ENCODE measurements around the gene SLC28A3.

Gene SLC28A3

DNA sequence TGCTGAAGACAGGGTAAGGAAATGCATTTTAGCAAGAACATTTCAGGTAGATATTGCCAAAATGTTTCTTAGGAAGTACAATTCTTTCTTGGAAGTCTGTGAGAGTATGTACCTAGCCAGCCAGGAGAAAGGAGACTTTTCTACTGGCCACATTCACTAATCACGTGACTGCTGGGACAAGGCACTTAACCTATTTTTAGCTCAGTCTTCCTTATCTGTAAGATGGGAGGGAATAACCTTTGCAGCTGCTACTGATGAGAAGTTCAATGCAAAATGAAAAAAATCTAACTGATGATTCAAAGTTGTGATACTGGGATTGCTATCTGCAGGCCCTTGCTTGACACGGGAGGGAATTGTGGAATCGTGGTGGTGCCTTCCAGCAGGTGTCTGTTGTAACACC, 42.6 kb upstream of the SLC28A3 start:
- Histone ChIP-seq H3K4me3 (replicated peaks; ENCODE audit: low read depth, low read length) (no peak overlapping the region), H3K27me3 (replicated peaks; ENCODE audit: control insufficient read depth, insufficient read depth, low read length) (no peaks in the 10 kb centered on the region), H3K36me3 (ENCODE audit: control insufficient read depth, insufficient read depth, low read length) (no peaks in the 10 kb centered on the region)
- no peak for DNase-seq (ENCODE audit: extremely low read depth, insufficient read length)
- TF ChIP-seq, protein P1, sequence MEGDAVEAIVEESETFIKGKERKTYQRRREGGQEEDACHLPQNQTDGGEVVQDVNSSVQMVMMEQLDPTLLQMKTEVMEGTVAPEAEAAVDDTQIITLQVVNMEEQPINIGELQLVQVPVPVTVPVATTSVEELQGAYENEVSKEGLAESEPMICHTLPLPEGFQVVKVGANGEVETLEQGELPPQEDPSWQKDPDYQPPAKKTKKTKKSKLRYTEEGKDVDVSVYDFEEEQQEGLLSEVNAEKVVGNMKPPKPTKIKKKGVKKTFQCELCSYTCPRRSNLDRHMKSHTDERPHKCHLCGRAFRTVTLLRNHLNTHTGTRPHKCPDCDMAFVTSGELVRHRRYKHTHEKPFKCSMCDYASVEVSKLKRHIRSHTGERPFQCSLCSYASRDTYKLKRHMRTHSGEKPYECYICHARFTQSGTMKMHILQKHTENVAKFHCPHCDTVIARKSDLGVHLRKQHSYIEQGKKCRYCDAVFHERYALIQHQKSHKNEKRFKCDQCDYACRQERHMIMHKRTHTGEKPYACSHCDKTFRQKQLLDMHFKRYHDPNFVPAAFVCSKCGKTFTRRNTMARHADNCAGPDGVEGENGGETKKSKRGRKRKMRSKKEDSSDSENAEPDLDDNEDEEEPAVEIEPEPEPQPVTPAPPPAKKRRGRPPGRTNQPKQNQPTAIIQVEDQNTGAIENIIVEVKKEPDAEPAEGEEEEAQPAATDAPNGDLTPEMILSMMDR (IDR thresholded peaks at IDR 0.05; ENCODE audit: insufficient read depth, low read length, poor library complexity, severe bottlenecking), result no peak

DNA sequence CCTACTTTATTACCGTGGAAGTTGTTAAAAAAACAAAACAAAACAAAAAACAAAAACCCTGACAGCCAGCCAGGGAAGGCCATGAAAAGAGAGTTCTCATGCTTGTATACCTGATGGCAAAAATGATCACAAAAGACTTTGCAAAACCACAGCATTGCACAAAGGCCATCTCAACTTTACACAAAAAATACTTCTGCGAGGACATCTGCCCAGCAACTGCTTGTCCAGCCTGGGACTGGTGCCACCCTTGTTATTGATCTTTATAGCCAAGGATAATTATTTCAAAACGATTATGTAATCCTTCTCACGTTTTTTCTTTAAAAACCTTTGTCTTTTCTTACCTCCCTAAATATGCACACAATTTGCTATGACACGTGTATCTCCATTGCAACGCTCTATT, 42.2 kb upstream of the SLC28A3 start:
- H3K4me3 ChIP-seq (replicated peaks; ENCODE audit: low read depth, low read length), result no peak overlapping the region
- no peak for DNase-seq (ENCODE audit: extremely low read depth, insufficient read length)
- H3K36me3 ChIP-seq (ENCODE audit: control insufficient read depth, insufficient read depth, low read length), result no peaks in the 10 kb centered on the region
- H3K27me3 ChIP-seq (replicated peaks; ENCODE audit: control insufficient read depth, insufficient read depth, low read length), result no peaks in the 10 kb centered on the region
- TF ChIP-seq, protein P1 (IDR thresholded peaks at IDR 0.05; ENCODE audit: insufficient read depth, low read length, poor library complexity, severe bottlenecking), result no peak

DNA sequence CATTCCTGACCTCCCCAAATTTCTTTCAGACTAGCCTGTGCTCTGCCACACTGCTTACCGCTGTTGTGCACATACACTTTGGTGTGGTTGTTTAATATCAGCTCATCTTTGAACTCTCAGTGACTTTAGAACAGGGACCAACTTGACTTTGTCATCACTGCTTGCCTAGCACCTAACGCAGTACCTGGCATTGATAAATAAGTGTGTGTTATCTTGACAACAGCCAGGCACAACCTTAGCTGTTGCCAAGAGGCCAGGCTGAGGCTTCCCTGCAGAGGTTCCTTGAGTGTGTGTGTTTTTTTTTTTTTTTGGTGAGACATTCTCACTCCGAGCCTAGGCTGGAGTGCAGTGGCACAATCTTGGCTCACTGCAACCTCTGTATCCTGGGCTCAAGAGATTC, 41.0 kb upstream of the SLC28A3 start:
- TF ChIP-seq, protein P1 (IDR thresholded peaks at IDR 0.05; ENCODE audit: insufficient read depth, low read length, poor library complexity, severe bottlenecking), result no peak
- Histone ChIP-seq H3K4me3 (replicated peaks; ENCODE audit: low read depth, low read length) (no peak overlapping the region), H3K36me3 (ENCODE audit: control insufficient read depth, insufficient read depth, low read length) (no peaks in the 10 kb centered on the region), H3K27me3 (replicated peaks; ENCODE audit: control insufficient read depth, insufficient read depth, low read length) (no peaks in the 10 kb centered on the region)
- no peak for DNase-seq (ENCODE audit: extremely low read depth, insufficient read length)

DNA sequence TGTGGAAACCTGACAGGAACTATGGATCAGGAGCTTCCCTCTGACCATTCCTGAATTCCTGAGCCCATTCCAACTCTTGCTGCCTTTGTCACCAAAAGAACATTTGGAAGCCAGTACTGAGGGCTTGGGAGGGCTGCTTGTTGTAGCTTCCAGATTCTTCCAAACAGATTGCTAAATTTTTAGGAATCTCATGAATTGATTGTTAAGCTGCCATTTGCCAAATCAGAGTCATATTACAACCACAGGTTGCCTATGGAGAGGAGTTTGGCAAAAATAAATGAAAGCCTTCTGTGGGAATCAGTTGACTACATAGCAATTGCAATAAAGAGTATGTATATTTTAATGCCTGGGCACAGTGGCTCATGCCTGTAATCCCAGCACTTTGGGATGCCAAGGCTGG, 39.2 kb upstream of the SLC28A3 start:
- Histone ChIP-seq H3K27me3 (replicated peaks; ENCODE audit: control insufficient read depth, insufficient read depth, low read length) (no peaks in the 10 kb centered on the region), H3K36me3 (ENCODE audit: control insufficient read depth, insufficient read depth, low read length) (no peaks in the 10 kb centered on the region), H3K4me3 (replicated peaks; ENCODE audit: low read depth, low read length) (no peak overlapping the region)
- no peak for DNase-seq (ENCODE audit: extremely low read depth, insufficient read length)
- TF ChIP-seq, protein P1 (IDR thresholded peaks at IDR 0.05; ENCODE audit: insufficient read depth, low read length, poor library complexity, severe bottlenecking), result no peak

DNA sequence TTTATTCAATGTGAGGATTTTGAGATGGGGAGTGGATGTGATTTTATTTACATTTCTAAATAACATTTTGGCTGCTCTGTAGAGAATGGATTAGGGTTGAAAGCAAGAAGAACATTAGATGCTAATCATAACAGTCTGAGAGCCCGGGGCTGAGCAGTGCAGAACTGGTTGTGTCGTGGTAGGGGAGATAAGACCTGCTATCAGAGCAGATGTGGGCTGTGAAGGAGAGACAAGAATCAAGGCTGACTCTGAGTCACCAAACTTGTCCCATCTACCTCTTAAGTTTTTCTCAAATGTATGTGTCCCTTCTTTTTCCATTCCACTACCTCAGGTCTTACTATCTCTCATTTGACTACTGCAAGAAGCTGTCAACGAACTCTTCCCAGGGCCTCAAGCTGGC, 35.4 kb upstream of the SLC28A3 start:
- Histone ChIP-seq H3K27me3 (replicated peaks; ENCODE audit: control insufficient read depth, insufficient read depth, low read length) (no peaks in the 10 kb centered on the region), H3K36me3 (ENCODE audit: control insufficient read depth, insufficient read depth, low read length) (no peaks in the 10 kb centered on the region), H3K4me3 (replicated peaks; ENCODE audit: low read depth, low read length) (no peak overlapping the region)
- TF ChIP-seq, protein P1 (IDR thresholded peaks at IDR 0.05; ENCODE audit: insufficient read depth, low read length, poor library complexity, severe bottlenecking), result no peak
- no peak for DNase-seq (ENCODE audit: extremely low read depth, insufficient read length)

DNA sequence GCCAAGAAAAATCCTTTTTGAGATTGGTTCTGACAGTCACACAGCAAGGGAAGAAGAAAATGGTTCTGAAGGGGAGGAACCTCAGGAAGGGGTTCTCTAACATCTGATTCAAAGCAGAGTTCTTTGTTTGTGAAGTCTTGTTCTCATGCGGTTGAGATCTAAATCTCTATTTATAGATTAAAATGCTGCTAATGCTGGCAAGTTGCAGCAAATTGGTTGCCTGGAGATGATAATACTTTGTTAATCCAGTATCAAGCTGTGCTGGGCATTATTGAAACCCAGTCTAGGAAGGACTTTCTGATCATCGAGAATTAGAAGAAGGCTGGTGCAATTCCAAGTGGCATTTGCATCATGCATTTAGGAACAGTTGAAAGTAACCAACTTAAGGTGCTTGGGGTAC, 34.0 kb upstream of the SLC28A3 start:
- no peak overlapping the region for H3K4me3 ChIP-seq (replicated peaks; ENCODE audit: low read depth, low read length)
- TF ChIP-seq, protein P1 (IDR thresholded peaks at IDR 0.05; ENCODE audit: insufficient read depth, low read length, poor library complexity, severe bottlenecking), result no peak
- DNase-seq (ENCODE audit: extremely low read depth, insufficient read length), result no peak
- H3K27me3 ChIP-seq (replicated peaks; ENCODE audit: control insufficient read depth, insufficient read depth, low read length), result no peaks in the 10 kb centered on the region
- H3K36me3 ChIP-seq (ENCODE audit: control insufficient read depth, insufficient read depth, low read length), result no peaks in the 10 kb centered on the region
